NCI-H1694 treated with DMSO at 0.1 percent for 48 hours (cell line): Measurements from ENCODE around the gene NRXN3.

ENCODE experiments used
- DNase-seq: peaks from one replicate; lab custom pipeline; 2025; lab: John Stamatoyannopoulos, UW

Gene NRXN3

DNA sequence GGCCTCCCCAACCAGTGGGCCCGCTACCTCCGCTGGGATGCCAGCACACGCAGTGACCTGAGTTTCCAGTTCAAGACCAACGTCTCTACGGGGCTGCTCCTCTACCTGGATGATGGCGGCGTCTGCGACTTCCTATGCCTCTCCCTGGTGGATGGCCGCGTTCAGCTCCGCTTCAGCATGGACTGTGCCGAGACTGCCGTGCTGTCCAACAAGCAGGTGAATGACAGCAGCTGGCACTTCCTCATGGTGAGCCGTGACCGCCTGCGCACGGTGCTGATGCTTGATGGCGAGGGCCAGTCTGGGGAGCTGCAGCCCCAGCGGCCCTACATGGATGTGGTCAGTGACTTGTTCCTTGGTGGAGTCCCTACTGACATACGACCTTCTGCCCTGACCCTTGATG, 73.0 kb downstream of the NRXN3 start:
- no peak for DNase-seq

DNA sequence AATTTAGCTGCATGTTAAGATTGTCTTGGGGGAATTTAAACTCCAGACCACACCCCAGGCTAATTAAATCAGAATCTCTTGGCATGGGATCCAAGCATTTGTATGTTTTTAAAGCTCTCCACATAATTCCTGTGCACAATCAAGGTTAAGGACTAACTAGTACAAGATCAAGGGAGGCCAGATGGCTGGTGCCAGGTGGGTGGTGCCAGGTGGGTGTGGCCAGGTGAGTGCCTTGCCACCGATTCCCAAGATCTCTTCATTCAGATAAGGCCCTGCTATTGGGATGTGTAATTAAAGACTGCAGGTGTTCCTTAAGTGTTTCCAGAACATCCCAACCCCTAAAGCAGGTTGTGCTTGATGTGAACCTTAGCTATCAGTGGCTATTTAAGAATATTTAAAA, 75.1 kb downstream of the NRXN3 start:
- no peak for DNase-seq

GRCh38 chr14:78248501-78249090, 78.4 kb downstream of the NRXN3 start:
- DNase-seq, result no peak

- DNase-seq, result no peak
Observed at GRCh38 chr14:78251308-78251707, 81.1 kb downstream of the NRXN3 start.

GRCh38 chr14:78253986-78254385, 83.8 kb downstream of the NRXN3 start:
- no peak for DNase-seq

- DNase-seq, result no peak
Observed at GRCh38 chr14:78254911-78255461, 84.8 kb downstream of the NRXN3 start.

GRCh38 chr14:78259831-78260230, 89.7 kb downstream of the NRXN3 start:
- no peak for DNase-seq

DNA sequence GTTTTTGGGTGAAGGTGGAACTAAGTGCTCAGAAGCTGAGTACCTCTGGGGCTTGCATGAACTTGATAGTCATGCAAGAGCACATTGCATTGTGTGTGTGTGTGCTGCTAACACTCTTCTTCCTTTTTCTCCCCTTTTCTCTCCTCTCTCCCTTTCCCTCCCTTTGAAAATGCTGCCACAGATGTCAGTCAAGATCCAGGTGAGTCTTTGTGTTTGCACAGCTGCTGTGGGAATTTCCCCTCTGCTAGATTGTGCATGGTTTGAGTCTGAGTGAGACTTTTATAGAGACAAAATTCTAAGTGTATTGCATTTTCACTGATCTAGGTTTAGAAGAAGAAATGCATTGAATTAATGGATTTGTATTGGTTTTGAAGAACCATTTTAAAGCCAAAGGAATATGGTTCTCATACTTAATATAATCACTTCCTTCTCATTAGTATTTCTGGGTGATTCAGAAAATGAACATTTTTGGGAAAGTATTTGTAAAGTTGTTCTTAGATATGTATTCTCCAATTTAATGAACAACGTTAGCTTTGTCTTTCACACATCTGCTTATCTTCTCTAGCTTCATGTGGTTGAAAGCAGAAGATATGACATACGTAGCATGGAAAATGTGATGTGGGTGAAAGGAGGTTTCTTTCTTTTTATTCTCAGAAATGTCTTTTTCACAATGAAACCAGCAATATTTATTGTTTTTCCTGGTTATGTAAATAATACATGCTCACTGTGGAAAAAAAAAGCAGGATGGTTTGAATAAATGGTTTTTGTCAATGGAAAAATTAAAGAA, 108.5 kb downstream of the NRXN3 start:
- no peak for DNase-seq

GRCh38 chr14:78282437-78282836, 112.3 kb downstream of the NRXN3 start:
- no peak for DNase-seq

DNA sequence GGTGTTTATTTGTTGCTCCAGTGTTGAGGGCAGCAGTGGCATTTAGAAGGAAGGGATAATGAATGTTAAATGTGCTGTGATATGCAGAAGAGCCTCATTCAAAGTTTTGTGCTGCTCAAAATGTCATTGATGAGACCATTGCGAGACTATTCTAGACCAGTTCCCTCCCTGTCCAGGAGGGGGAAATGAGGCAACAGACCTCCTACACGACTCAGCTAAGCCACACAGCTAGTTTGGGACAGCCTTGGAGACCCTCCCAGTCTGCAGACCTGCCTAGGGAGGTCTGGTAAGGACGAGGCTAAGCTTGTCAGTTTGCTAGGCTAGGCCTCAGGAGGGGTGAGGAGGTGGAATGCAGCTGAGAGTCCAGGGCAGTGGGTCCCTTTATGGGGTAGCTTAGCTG, 116.0 kb downstream of the NRXN3 start:
- no peak for DNase-seq

DNA sequence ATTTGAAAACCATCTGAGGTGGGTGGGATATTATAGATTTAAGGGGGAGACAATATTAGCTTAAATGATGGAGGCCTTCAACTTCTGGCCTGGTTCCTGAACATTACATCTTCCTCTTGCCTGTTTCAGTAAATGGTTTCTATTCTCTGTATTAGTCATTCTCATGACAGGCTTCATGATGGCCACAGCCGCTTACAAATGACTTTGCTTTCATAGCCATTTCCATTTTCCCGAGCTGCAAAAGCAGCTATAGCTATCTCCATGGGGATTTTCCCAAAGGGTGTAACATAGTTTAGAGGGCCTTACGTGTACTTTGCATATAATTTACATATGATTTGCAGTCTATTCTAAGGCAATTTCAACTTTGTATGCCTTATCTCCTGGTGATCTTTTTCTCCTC, 121.8 kb downstream of the NRXN3 start:
- no peak for DNase-seq

GRCh38 chr14:78297858-78298257, 127.7 kb downstream of the NRXN3 start:
- no peak for DNase-seq

DNA sequence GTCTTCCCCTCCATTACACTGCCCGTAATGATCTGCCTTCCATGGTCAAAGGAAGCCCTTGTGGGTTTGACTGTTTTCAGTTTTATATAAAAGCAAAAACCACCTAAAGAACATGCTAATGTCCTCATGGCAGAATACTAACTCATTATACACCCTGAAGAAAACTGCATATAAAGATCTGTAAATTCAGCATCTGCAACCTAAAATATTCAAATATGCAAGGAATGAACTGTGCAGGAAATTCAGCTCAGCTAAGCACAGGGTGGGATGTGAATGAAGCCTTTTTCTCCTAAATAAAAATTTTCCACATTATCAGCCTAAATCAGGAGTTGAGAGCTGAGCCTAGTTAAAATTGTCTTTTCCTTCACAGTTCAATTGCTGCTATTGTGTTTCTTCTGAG, 128.1 kb downstream of the NRXN3 start:
- DNase-seq, result no peak

GRCh38 chr14:78302841-78303240, 132.7 kb downstream of the NRXN3 start:
- no peak for DNase-seq

DNA sequence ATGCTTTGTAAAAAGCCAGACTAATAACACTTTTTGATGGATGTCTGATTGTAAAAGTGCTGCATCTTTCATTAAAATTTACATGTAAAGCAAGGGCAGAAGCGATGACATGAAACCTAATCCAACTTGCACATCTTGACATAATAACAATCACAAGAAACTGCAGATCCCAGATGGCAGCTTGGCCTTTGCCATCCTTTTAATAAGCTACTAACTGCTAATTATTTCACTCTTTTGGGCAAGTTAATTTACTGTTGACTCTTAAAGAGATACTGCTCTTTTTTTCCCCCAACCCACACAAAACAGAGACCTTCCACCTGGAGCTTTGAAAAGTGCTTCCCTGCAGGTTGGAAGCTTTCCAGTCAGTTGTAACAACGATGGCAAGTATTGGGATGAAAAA, 137.5 kb downstream of the NRXN3 start:
- DNase-seq, result peak; percentile 100

- DNase-seq, result peak; percentile 100
Observed at GRCh38 chr14:78308079-78308478, 137.9 kb downstream of the NRXN3 start.

DNA sequence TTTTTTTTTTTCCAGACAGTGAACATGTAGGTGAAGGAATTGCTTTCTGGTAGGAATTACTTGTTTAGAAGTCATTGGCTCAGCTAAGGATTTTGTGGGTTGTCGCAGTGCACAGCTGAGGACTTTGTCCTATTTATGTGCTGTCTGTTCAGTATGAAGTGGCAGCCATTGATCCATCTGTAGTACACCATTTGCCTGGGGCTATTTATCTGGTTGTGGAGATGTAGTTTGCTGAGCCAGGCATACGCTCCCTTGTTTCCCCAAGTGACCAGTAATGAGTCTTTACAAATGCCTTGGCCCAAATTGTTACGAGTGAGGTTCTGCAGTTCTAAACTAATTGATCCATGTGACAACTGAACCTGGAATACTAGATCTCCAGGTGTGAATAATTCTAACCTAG, 140.1 kb downstream of the NRXN3 start:
- DNase-seq, result peak; percentile 20

DNA sequence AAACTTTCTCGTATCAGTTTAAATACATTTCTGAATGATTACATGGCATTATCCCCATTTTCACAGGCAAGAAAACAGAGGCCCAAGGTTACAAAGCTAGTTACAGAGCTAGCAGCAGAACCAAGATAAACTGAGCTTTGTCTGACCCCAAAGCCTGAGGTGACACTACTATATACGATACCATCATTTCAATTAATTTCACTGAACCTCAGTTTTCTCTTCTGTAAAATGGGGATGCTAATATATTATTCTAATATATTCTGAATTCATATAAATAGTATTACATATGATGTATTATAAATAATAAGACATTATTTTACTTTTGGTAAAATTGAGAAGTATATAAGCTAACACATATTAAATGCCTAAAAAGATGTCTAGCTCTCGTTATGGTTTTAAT, 143.3 kb downstream of the NRXN3 start:
- no peak for DNase-seq

- no peak for DNase-seq
Observed at GRCh38 chr14:78314484-78314883, 144.3 kb downstream of the NRXN3 start.

DNA sequence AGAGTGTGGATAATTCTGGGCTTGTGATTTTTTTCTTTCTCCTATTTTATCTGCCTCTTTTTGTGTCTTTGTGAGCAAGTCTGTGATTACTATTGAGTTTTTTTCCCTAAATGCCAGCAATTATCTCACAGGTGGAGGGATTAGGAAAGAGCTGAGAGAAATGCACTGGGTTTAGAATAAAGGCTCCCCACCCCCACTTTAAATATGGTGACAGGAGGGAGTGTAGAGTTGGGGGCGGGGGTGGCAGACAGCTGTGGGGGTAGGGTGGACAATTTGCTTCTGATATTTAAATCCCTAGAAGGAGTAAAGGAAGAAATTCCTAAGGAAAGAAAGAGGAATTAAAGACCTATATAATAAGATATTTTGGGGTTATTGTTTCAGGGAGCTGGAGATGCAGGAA, 145.9 kb downstream of the NRXN3 start:
- DNase-seq, result no peak

- DNase-seq, result no peak
Observed at GRCh38 chr14:78316786-78317185, 146.6 kb downstream of the NRXN3 start.

DNA sequence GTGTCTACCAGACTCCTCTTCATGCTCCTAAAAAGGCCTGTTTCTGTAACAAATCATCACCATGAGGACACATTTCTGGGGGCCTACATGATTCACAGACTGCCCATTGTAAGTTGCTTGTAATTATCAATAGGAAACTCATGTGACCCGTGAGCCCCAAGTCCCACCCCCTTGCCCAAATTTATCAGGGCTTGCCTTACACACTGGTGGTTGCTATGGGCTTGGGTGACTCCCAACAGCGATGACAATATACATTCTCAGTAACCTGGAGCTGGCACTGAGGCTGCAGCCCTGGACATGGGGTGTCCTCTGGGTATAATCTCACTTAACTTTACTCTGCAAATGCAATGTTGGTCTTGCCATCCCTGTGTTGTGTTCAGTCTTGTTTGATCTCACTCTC, 149.2 kb downstream of the NRXN3 start:
- no peak for DNase-seq

DNA sequence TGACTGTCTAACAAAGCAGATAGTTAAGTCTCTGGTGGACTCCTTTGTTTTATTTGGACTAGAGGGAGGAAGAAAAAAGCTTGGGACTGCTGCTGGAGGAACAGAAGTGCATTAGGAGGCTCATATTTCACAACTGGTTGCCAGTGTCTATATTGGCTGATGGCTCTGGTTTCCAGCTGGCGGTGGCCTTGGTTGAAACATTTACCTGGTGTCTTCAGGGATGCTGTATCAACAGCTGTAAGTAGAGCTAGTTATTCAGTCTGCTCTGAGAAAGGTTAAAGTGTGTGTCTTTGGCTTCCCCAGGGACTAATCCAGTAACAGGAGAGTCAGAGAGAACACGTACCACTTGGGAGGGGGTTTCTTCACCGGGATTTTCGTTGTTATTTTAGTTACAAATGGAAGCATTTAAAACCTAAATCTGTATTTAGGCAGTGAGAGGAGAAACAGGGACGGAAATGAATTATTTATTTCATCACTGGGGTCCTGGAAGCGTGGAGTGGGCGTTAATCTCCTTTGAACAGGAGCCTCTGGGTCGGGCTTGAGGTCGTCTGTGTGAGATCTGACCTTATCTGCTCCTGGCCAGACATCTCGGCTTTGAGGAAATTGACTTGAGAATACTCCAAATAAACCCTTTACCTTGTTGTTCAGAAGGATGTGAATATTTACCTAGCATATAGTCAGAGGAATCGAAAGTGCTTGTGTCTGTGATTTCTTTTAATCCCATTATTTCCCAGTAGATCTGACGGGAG, 149.9 kb downstream of the NRXN3 start:
- peak; percentile 54 for DNase-seq
